Measurements from ENCODE around the gene BLTP1. TPM values are rescaled to one million over a fixed set of nuclear protein-coding genes. Genes with fewer than 3 reads are reported as not detected.

BLTP1 gene
- total RNA-seq, 1 donor from 2014 or later, result 35.1 TPM

DNA sequence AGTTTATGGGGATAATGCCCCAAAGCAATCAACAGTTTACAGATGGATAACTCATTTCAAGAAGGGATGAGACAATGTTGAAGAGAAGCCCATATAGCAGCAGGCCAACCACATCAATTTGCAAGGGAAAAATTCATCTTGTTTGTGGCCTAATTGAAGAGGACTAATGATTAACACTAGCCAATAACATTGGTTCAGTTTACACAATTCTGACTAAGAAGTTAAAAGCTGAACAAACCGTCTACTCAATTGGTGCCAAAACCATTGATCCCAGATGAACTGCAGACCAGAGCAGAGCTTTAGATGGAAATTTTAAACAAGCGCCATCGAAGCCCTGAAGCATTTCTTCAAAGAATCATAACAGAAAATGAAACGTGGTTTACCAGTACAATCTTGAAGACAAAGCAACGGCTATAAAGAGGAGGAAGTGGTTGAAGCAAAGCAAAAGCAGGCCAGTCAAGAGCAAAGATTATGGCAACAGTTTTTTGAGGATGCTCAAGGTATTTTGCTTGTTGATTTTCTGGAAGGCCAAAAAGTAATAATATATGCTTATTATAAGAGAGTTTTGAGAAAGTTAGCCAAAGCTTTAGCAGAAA, 20.5 kb upstream of the BLTP1 start:
- no peaks in the 10 kb centered on the region for H3K79me2 ChIP-seq (ENCODE audit: insufficient read depth, low read length)
- H3K27me3 Mint-ChIP-seq (ENCODE audit: low read depth, unreplicated experiment), result peaks cover 3% of the 10 kb centered on the region
- DNase-seq (ENCODE audit: low read depth) (no peak), FAIRE-seq (no peak)
- no peak overlapping the region for H3K9ac ChIP-seq (ENCODE audit: low read length)
- H3K27ac ChIP-seq (ENCODE audit: low read depth, low read length), result no peak overlapping the region
- H3K4me3 ChIP-seq (ENCODE audit: insufficient read depth, low read depth, low read length), result no peak overlapping the region
- H3K36me3 Mint-ChIP-seq (ENCODE audit: low read depth, unreplicated experiment), result no peaks in the 10 kb centered on the region
- no peaks in the 10 kb centered on the region for H3K9me3 ChIP-seq (ENCODE audit: insufficient read depth, low read depth, low read length)
- no peak overlapping the region for H3K27ac Mint-ChIP-seq (ENCODE audit: unreplicated experiment)
- TF ChIP-seq EZH2 (IDR thresholded peaks at IDR 0.05; ENCODE audit: insufficient read depth, low read length), result no peak
- TF ChIP-seq, protein P1, sequence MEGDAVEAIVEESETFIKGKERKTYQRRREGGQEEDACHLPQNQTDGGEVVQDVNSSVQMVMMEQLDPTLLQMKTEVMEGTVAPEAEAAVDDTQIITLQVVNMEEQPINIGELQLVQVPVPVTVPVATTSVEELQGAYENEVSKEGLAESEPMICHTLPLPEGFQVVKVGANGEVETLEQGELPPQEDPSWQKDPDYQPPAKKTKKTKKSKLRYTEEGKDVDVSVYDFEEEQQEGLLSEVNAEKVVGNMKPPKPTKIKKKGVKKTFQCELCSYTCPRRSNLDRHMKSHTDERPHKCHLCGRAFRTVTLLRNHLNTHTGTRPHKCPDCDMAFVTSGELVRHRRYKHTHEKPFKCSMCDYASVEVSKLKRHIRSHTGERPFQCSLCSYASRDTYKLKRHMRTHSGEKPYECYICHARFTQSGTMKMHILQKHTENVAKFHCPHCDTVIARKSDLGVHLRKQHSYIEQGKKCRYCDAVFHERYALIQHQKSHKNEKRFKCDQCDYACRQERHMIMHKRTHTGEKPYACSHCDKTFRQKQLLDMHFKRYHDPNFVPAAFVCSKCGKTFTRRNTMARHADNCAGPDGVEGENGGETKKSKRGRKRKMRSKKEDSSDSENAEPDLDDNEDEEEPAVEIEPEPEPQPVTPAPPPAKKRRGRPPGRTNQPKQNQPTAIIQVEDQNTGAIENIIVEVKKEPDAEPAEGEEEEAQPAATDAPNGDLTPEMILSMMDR (IDR thresholded peaks at IDR 0.05; ENCODE audit: insufficient read depth, low read depth, low read length), result no peak
- no peaks in the 10 kb centered on the region for H3K36me3 ChIP-seq (ENCODE audit: insufficient read depth, low read length)
- H2AFZ ChIP-seq (ENCODE audit: low read depth, low read length), result no peak overlapping the region
- H3K4me2 ChIP-seq (ENCODE audit: low read length), result no peak overlapping the region
- no peaks in the 10 kb centered on the region for H3K4me1 ChIP-seq (ENCODE audit: insufficient read depth, low read length)
- H3K4me1 Mint-ChIP-seq (ENCODE audit: low read depth, unreplicated experiment), result no peaks in the 10 kb centered on the region
- no peak overlapping the region for H3K4me3 Mint-ChIP-seq (ENCODE audit: unreplicated experiment)
- no peaks in the 10 kb centered on the region for H3K27me3 ChIP-seq (ENCODE audit: insufficient read depth, low read length)
- no peaks in the 10 kb centered on the region for H4K20me1 ChIP-seq (ENCODE audit: insufficient read depth, low read length)
- H3K9me3 Mint-ChIP-seq (ENCODE audit: unreplicated experiment), result no peaks in the 10 kb centered on the region

DNA sequence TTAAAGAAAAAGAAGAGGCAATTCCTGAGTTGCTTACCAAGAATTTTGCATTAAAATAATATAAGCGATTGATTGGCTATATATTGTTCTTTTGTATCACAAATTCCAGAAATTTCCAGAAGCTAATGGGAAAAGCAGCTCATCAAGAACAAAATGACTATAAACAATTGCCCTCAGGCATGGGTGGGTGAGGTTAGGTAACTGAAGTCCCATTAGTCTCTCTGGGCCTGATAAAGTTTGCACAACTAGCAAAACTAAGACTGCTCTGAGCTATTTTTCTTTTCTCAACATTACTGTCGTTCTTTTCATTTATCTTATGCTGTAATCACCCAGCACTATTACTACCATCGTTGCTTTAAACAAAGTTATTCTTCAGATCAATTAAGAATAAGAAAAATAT, 19.2 kb upstream of the BLTP1 start:
- Mint-ChIP-seq H3K9me3 (ENCODE audit: unreplicated experiment) (no peaks in the 10 kb centered on the region), H3K4me3 (ENCODE audit: unreplicated experiment) (no peak overlapping the region), H3K36me3 (ENCODE audit: low read depth, unreplicated experiment) (no peaks in the 10 kb centered on the region), H3K4me1 (ENCODE audit: low read depth, unreplicated experiment) (no peaks in the 10 kb centered on the region), H3K27me3 (ENCODE audit: low read depth, unreplicated experiment) (peaks cover 3% of the 10 kb centered on the region), H3K27ac (ENCODE audit: unreplicated experiment) (no peak overlapping the region)
- Histone ChIP-seq H3K4me2 (ENCODE audit: low read length) (no peak overlapping the region), H3K9me3 (ENCODE audit: insufficient read depth, low read depth, low read length) (no peaks in the 10 kb centered on the region), H2AFZ (ENCODE audit: low read depth, low read length) (no peak overlapping the region), H3K4me3 (ENCODE audit: insufficient read depth, low read depth, low read length) (no peak overlapping the region), H3K27ac (ENCODE audit: low read depth, low read length) (no peak overlapping the region), H4K20me1 (ENCODE audit: insufficient read depth, low read length) (no peaks in the 10 kb centered on the region), H3K36me3 (ENCODE audit: insufficient read depth, low read length) (no peaks in the 10 kb centered on the region), H3K9ac (ENCODE audit: low read length) (no peak overlapping the region), H3K79me2 (ENCODE audit: insufficient read depth, low read length) (no peaks in the 10 kb centered on the region), H3K27me3 (ENCODE audit: insufficient read depth, low read length) (no peaks in the 10 kb centered on the region), H3K4me1 (ENCODE audit: insufficient read depth, low read length) (no peaks in the 10 kb centered on the region)
- TF ChIP-seq, protein P1 (IDR thresholded peaks at IDR 0.05; ENCODE audit: insufficient read depth, low read depth, low read length), result no peak
- TF ChIP-seq EZH2 (IDR thresholded peaks at IDR 0.05; ENCODE audit: insufficient read depth, low read length), result no peak
- DNase-seq (ENCODE audit: low read depth) (no peak), FAIRE-seq (no peak)

- Histone ChIP-seq H3K27ac (ENCODE audit: low read depth, low read length) (no peak overlapping the region), H3K4me1 (ENCODE audit: insufficient read depth, low read length) (no peaks in the 10 kb centered on the region), H2AFZ (ENCODE audit: low read depth, low read length) (no peak overlapping the region), H3K4me3 (ENCODE audit: insufficient read depth, low read depth, low read length) (no peak overlapping the region), H4K20me1 (ENCODE audit: insufficient read depth, low read length) (no peaks in the 10 kb centered on the region), H3K36me3 (ENCODE audit: insufficient read depth, low read length) (no peaks in the 10 kb centered on the region), H3K79me2 (ENCODE audit: insufficient read depth, low read length) (no peaks in the 10 kb centered on the region), H3K9ac (ENCODE audit: low read length) (no peak overlapping the region), H3K27me3 (ENCODE audit: insufficient read depth, low read length) (no peaks in the 10 kb centered on the region), H3K4me2 (ENCODE audit: low read length) (no peak overlapping the region), H3K9me3 (ENCODE audit: insufficient read depth, low read depth, low read length) (no peaks in the 10 kb centered on the region)
- FAIRE-seq (no peak), DNase-seq (ENCODE audit: low read depth) (no peak)
- no peak for TF ChIP-seq EZH2 (IDR thresholded peaks at IDR 0.05; ENCODE audit: insufficient read depth, low read length)
- TF ChIP-seq, protein P1 (IDR thresholded peaks at IDR 0.05; ENCODE audit: insufficient read depth, low read depth, low read length), result no peak
- Mint-ChIP-seq H3K27me3 (ENCODE audit: low read depth, unreplicated experiment) (peaks cover 3% of the 10 kb centered on the region), H3K4me3 (ENCODE audit: unreplicated experiment) (no peak overlapping the region), H3K36me3 (ENCODE audit: low read depth, unreplicated experiment) (no peaks in the 10 kb centered on the region), H3K27ac (ENCODE audit: unreplicated experiment) (no peak overlapping the region), H3K4me1 (ENCODE audit: low read depth, unreplicated experiment) (no peaks in the 10 kb centered on the region), H3K9me3 (ENCODE audit: unreplicated experiment) (peaks cover 2% of the 10 kb centered on the region)
These were observed 13.0 kb upstream of the BLTP1 start for GRCh38 chr4:122139139-122139538.
